Vagina (tissue), 2 donors: ENCODE measurements around the gene MUC4. TPM values are rescaled to one million over a fixed set of nuclear protein-coding genes. Genes with fewer than 3 reads are reported as not detected.

Source experiments
- DNase-seq, 2 donors: peaks; one replicate each; pipeline ENCODE4 v3.0.0-alpha.2; 2017; ENCODE audit errors: extremely low spot score in 2 of 2
- H3K27ac ChIP-seq: fragments of 200-600 bp; sonication (generic); one replicate; pipeline ENCODE4 v1.5.1; 2019
- H3K27me3 ChIP-seq: fragments of 200-600 bp; sonication (generic); one replicate; pipeline ENCODE4 v1.5.1; 2019
- H3K36me3 ChIP-seq, 2 donors: fragments of 200-600 bp; sonication (generic); one replicate each; pipeline ENCODE4 v1.5.1; 2017 to 2019
- H3K4me1 ChIP-seq: fragments of 200-600 bp; sonication (generic); one replicate; pipeline ENCODE4 v1.5.1; 2019
- H3K4me3 ChIP-seq, 2 donors: fragments of 200-600 bp; sonication (generic); 1 replicate in 1 of 2; 2 replicates in 1 of 2; pipeline ENCODE4 v1.5.1; 2016 to 2019
- H3K9me3 ChIP-seq: fragments of 200-600 bp; sonication (generic); one replicate; pipeline ENCODE4 v1.5.1; 2019
- CTCF ChIP-seq, 3 experiments: fragments of 450-650 bp in 2 of 3; fragments of 200-600 bp in 1 of 3; sonication (generic) in 1 of 3; IDR thresholded peaks; one replicate each; pipeline ENCODE4 v1.5.1; 2017 to 2019; ENCODE audit warnings: antibody characterized with exemption in 3 of 3, mild to moderate bottlenecking in 2 of 3, moderate library complexity in 2 of 3
- POLR2A ChIP-seq, 2 donors: fragments of 450-650 bp; IDR thresholded peaks; one replicate each; pipeline ENCODE4 v1.6.1; 2017; ENCODE audit warnings: antibody characterized with exemption in 2 of 2, mild to moderate bottlenecking in 2 of 2, moderate library complexity in 2 of 2
- POLR2AphosphoS5 ChIP-seq, 2 donors: sonication (generic); formaldehyde crosslinking; IDR thresholded peaks; one replicate each; pipeline ENCODE4 v1.9.0; 2017; ENCODE audit warnings: antibody characterized with exemption in 2 of 2, mild to moderate bottlenecking in 2 of 2, low read depth in 1 of 2; ENCODE audit not compliant: insufficient read depth in 1 of 2
- intact Hi-C: fragments of 100-400 bp; cut with DNase I; formaldehyde crosslinking; loops from one replicate; pipeline ENCODE4 v1.15.1; 2023
- total RNA-seq: library from RNA; depleted of rRNA; stranded (reverse); fragments of >200 nt; gene quantifications from one replicate; pipeline ENCODE4 v1.2.3, GENCODE V29; 2016

MUC4 gene
- total RNA-seq, 1 donor from 2014 or later, result 36.1 TPM

- H3K27me3 ChIP-seq, result no peaks in the 10 kb centered on the region
- TF ChIP-seq POLR2AphosphoS5 (IDR thresholded peaks at IDR 0.05; ENCODE audit: insufficient read depth in 1 of 2, low read depth in 1 of 2) (no peak), POLR2A (IDR thresholded peaks at IDR 0.05) (no peak), CTCF (IDR thresholded peaks at IDR 0.05) (no peak)
- peaks cover 0 to 28% of the 10 kb centered on the region in 2 donors for H3K36me3 ChIP-seq
- intact Hi-C loops, result no loop called here
- H3K9me3 ChIP-seq, result no peaks in the 10 kb centered on the region
- DNase-seq, result no peak
- no peak overlapping the region for H3K27ac ChIP-seq
- H3K4me1 ChIP-seq, result no peaks in the 10 kb centered on the region
- H3K4me3 ChIP-seq, result no peak overlapping the region
Observed at GRCh38 chr3:195709676-195710085, 102.0 kb downstream of the MUC4 start.

GRCh38 chr3:195708626-195709481 lies 102.9 kb downstream of the MUC4 start:
- no peak for DNase-seq
- Histone ChIP-seq H3K27ac (no peak overlapping the region), H3K4me1 (no peaks in the 10 kb centered on the region), H3K4me3 (no peak overlapping the region), H3K36me3 (peaks cover 0 to 23% of the 10 kb centered on the region in 2 donors), H3K9me3 (no peaks in the 10 kb centered on the region), H3K27me3 (no peaks in the 10 kb centered on the region)
- intact Hi-C loops, result no loop called here
- TF ChIP-seq POLR2AphosphoS5 (IDR thresholded peaks at IDR 0.05; ENCODE audit: insufficient read depth in 1 of 2, low read depth in 1 of 2) (no peak), POLR2A (IDR thresholded peaks at IDR 0.05) (no peak), CTCF (IDR thresholded peaks at IDR 0.05) (no peak)

- intact Hi-C loops, result no loop called here
- DNase-seq, result no peak
- no peak overlapping the region for H3K27ac ChIP-seq
- H3K4me3 ChIP-seq, result no peak overlapping the region
- no peaks in the 10 kb centered on the region for H3K4me1 ChIP-seq
- no peaks in the 10 kb centered on the region for H3K27me3 ChIP-seq
- TF ChIP-seq CTCF (IDR thresholded peaks at IDR 0.05) (no peak), POLR2A (IDR thresholded peaks at IDR 0.05) (no peak), POLR2AphosphoS5 (IDR thresholded peaks at IDR 0.05; ENCODE audit: insufficient read depth in 1 of 2, low read depth in 1 of 2) (no peak)
- peaks cover 0 to 23% of the 10 kb centered on the region in 2 donors for H3K36me3 ChIP-seq
- H3K9me3 ChIP-seq, result no peaks in the 10 kb centered on the region
Observed at GRCh38 chr3:195708061-195708460, 103.7 kb downstream of the MUC4 start.

GRCh38 chr3:195705081-195705991 lies 106.4 kb downstream of the MUC4 start:
- H3K4me1 ChIP-seq, result no peaks in the 10 kb centered on the region
- no peaks in the 10 kb centered on the region for H3K9me3 ChIP-seq
- no peak overlapping the region for H3K27ac ChIP-seq
- no peak for DNase-seq
- H3K4me3 ChIP-seq, result no peak overlapping the region
- H3K27me3 ChIP-seq, result no peaks in the 10 kb centered on the region
- intact Hi-C loops, result no loop called here
- no peak for TF ChIP-seq CTCF (IDR thresholded peaks at IDR 0.05)
- no peak for TF ChIP-seq POLR2AphosphoS5 (IDR thresholded peaks at IDR 0.05; ENCODE audit: insufficient read depth in 1 of 2, low read depth in 1 of 2)
- TF ChIP-seq POLR2A (IDR thresholded peaks at IDR 0.05), result no peak
- H3K36me3 ChIP-seq, result peaks cover 0 to 14% of the 10 kb centered on the region in 2 donors
